ENCODE data around the gene GLP2R. TPM values are rescaled to one million over a fixed set of nuclear protein-coding genes. Genes with fewer than 3 reads are reported as not detected.

Gene GLP2R
- total and polyA plus RNA-seq, 10 of the 15 experiments (the other 5 are each of a cell fraction or from before 2014, with no cell fraction given): not detected

- ChIA-PET CTCF (no interaction called here), POLR2A (no interaction called here)
- no peak for TF ChIP-seq ZNF592 (IDR thresholded peaks at IDR 0.05)
- no peak for TF ChIP-seq E2F4 (IDR thresholded peaks at IDR 0.05; ENCODE audit: low read depth, low read length)
- no peak for TF ChIP-seq SIN3A (IDR thresholded peaks at IDR 0.05; ENCODE audit: low read depth, low read length)
- no peak for TF ChIP-seq SP1 (IDR thresholded peaks at IDR 0.05; ENCODE audit: low read depth, low read length)
- TF ChIP-seq MLLT1 (IDR thresholded peaks at IDR 0.05): no peak
- TF ChIP-seq CBX5 (IDR thresholded peaks at IDR 0.05; ENCODE audit: low read depth): no peak
- no peak for TF ChIP-seq NR2C1 (IDR thresholded peaks at IDR 0.05)
- TF ChIP-seq HCFC1 (IDR thresholded peaks at IDR 0.05; ENCODE audit: low read length): no peak
- no peak for TF ChIP-seq E4F1 (IDR thresholded peaks at IDR 0.05; ENCODE audit: borderline replicate concordance, partially characterized antibody)
- no peak for TF ChIP-seq SMAD1 (IDR thresholded peaks at IDR 0.05; ENCODE audit: low read depth, partially characterized antibody)
- no peak for TF ChIP-seq CBFB (IDR thresholded peaks at IDR 0.05; ENCODE audit: low read depth)
- no peak for TF ChIP-seq BCLAF1 (IDR thresholded peaks at IDR 0.05)
These were observed 82.9 kb downstream of the GLP2R start for GRCh38 chr17:9908649-9909042.

More at GRCh38 chr17:9908649-9909042, 82.9 kb downstream of the GLP2R start:
- Histone ChIP-seq H3K4me3 (no peak overlapping the region), H3K27me3 (replicated peaks in 1 of 2; ENCODE audit: control insufficient read depth in 2 of 2, insufficient read depth in 2 of 2, low read length in 1 of 2) (peaks cover 0 to 2% of the 10 kb centered on the region in 2 experiments; a peak in 2 of 4 replicates), H3K4me1 (ENCODE audit: control insufficient read depth, insufficient read depth, low read length) (no peaks in the 10 kb centered on the region), H3K9me3 (replicated peaks; ENCODE audit: control insufficient read depth, insufficient read depth, low read length) (no peaks in the 10 kb centered on the region), H3K79me2 (ENCODE audit: control insufficient read depth, insufficient read depth, low read length) (no peaks in the 10 kb centered on the region), H3K9ac (ENCODE audit: control insufficient read depth, insufficient read depth, low read length) (no peak overlapping the region), H4K20me1 (ENCODE audit: control insufficient read depth, insufficient read depth) (no peaks in the 10 kb centered on the region), H3K36me3 (ENCODE audit: control insufficient read depth in 2 of 2, insufficient read depth in 2 of 2, low read length in 1 of 2) (no peaks in the 10 kb centered on the region), H2AFZ (ENCODE audit: control insufficient read depth, low read depth, low read length) (no peak overlapping the region), H3K4me2 (ENCODE audit: control insufficient read depth, insufficient read depth) (no peak overlapping the region), H3K27ac (ENCODE audit: control insufficient read depth, insufficient read depth) (no peak overlapping the region)
- SMC1A ChIA-PET (ENCODE audit: uncharacterized antibody, unreplicated experiment): no interaction called here
- in situ Hi-C loops (cut with MboI) (no loop called here), intact Hi-C loops (cut with micrococcal nuclease; ENCODE audit: unreplicated experiment) (no loop called here)
- ATAC-seq (no peak), DNase-seq (ENCODE audit: low read depth, low spot score) (no peak), FAIRE-seq (no peak)
- no TSS peak for BruUV-seq (replicated peaks)
- WGBS (ENCODE audit: insufficient coverage, insufficient replicate concordance, low lambda C conversion rate, missing lambda C conversion rate): 14% methylated on average over 7 of the region's 7 CpGs
- RAD21 ChIA-PET (ENCODE audit: unreplicated experiment): no interaction called here
